ENCODE measurements around the gene CD86. TPM values are rescaled to one million over a fixed set of nuclear protein-coding genes. Genes with fewer than 3 reads are reported as not detected.
A peak's percentile ranks its signal among the peaks of the same experiment; 100 is the strongest.

Gene CD86
- total RNA-seq, 4 donors from 2014 or later, result 1.4 to 4.6 (median 2.2) TPM; not detected in 1

DNA sequence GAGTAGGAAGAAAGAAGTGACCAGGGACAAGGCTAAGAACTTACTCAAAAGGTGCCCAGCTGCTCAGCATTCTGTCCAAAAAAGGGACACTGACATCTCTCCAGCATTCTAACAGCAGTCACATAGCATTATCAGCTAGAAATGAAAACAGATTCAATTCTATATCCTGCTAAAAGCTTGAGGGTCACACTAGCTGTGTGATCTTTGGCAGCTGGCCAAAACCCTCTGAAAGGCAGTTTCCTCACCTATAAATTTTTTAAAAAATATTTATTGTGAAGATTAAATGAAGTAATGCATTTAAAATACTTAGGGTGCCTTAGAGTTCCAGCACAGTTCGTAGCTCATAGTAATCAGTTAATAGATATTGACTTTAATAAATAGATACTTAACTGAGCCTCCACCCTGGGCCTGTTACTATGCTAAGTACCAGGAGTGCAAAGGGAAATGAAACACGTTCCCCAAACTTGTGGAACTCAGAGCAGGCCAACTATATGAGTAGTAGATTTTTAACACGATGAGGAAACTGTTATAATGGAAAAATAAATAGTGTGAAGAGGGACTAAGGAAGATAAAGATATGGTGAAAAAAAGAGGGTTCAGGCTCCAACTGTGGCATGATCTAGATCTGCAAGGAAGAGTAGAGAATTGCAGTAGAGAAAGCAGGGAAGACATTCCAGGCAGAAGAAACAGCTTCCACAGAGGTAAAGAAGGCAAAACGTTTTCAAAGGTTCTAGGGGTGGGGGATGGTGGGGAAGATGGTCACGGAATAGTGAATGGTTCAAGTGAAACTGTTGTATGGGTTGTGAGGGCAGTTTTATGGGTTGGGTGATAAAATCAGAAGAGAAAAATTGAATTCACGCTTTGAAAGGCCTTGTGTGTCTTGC is 11.4 kb downstream of the CD86 start:
- TF ChIP-seq, protein P1, sequence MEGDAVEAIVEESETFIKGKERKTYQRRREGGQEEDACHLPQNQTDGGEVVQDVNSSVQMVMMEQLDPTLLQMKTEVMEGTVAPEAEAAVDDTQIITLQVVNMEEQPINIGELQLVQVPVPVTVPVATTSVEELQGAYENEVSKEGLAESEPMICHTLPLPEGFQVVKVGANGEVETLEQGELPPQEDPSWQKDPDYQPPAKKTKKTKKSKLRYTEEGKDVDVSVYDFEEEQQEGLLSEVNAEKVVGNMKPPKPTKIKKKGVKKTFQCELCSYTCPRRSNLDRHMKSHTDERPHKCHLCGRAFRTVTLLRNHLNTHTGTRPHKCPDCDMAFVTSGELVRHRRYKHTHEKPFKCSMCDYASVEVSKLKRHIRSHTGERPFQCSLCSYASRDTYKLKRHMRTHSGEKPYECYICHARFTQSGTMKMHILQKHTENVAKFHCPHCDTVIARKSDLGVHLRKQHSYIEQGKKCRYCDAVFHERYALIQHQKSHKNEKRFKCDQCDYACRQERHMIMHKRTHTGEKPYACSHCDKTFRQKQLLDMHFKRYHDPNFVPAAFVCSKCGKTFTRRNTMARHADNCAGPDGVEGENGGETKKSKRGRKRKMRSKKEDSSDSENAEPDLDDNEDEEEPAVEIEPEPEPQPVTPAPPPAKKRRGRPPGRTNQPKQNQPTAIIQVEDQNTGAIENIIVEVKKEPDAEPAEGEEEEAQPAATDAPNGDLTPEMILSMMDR (IDR thresholded peaks at IDR 0.05), result no peak
- TF ChIP-seq POLR2AphosphoS5 (IDR thresholded peaks at IDR 0.05) (no peak), POLR2A (IDR thresholded peaks at IDR 0.05) (no peak), EP300 (IDR thresholded peaks at IDR 0.05; ENCODE audit: low read depth) (no peak)
- intact Hi-C loops (cut with DNase I; ENCODE audit: low total_unique reads) (no loop called here), in situ Hi-C loops (cut with MboI; ENCODE audit: low pct_ligation_motif_present in 1 of 4, low pct_unique_long_range_greater_than_20kb in 1 of 4, low sequenced_read_pairs in 3 of 4) (no loop called here)
- H3K4me1 ChIP-seq, result no peaks in the 10 kb centered on the region
- no peak overlapping the region for H3K4me3 ChIP-seq
- no peak overlapping the region for H3K27ac ChIP-seq
- H3K36me3 ChIP-seq, result no peaks in the 10 kb centered on the region
- no peak for DNase-seq
- no peaks in the 10 kb centered on the region for H3K9me3 ChIP-seq
- H3K27me3 ChIP-seq, result no peaks in the 10 kb centered on the region
- 53 to 65% methylated on average over 6 of the region's 6 CpGs for WGBS, 2 donors (ENCODE audit: low coverage in 1 of 2)

DNA sequence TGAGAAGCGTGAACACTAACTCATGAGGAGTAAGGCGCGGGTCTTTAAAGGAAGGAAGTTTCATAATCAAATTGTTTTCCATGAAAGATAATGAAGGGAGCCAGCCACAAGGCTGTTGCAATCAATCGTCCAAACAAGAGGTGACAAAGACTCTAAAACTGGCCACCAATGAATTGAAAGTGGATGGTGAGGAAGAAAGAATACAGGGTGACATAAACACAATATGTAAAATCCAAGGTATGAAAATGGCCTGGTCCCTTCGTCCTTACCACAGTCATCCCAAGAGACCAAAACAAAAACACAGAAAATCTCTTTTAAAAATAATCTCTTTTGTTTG is 12.0 kb downstream of the CD86 start:
- intact Hi-C loops (cut with DNase I; ENCODE audit: low total_unique reads) (no loop called here), in situ Hi-C loops (cut with MboI; ENCODE audit: low pct_ligation_motif_present in 1 of 4, low pct_unique_long_range_greater_than_20kb in 1 of 4, low sequenced_read_pairs in 3 of 4) (no loop called here)
- no peaks in the 10 kb centered on the region for H3K9me3 ChIP-seq
- H3K4me1 ChIP-seq, result no peaks in the 10 kb centered on the region
- no peak for TF ChIP-seq POLR2A (IDR thresholded peaks at IDR 0.05)
- TF ChIP-seq POLR2AphosphoS5 (IDR thresholded peaks at IDR 0.05), result no peak
- TF ChIP-seq, protein P1 (IDR thresholded peaks at IDR 0.05), result no peak
- no peak for TF ChIP-seq EP300 (IDR thresholded peaks at IDR 0.05; ENCODE audit: low read depth)
- no peaks in the 10 kb centered on the region for H3K36me3 ChIP-seq
- DNase-seq, result no peak
- H3K4me3 ChIP-seq, result no peak overlapping the region
- 71 to 80% methylated on average over 5 of the region's 5 CpGs for WGBS, 2 donors (ENCODE audit: low coverage in 1 of 2)
- peak overlapping the region in 1 of 4 donors; percentile 5 for H3K27ac ChIP-seq
- no peaks in the 10 kb centered on the region for H3K27me3 ChIP-seq

DNA sequence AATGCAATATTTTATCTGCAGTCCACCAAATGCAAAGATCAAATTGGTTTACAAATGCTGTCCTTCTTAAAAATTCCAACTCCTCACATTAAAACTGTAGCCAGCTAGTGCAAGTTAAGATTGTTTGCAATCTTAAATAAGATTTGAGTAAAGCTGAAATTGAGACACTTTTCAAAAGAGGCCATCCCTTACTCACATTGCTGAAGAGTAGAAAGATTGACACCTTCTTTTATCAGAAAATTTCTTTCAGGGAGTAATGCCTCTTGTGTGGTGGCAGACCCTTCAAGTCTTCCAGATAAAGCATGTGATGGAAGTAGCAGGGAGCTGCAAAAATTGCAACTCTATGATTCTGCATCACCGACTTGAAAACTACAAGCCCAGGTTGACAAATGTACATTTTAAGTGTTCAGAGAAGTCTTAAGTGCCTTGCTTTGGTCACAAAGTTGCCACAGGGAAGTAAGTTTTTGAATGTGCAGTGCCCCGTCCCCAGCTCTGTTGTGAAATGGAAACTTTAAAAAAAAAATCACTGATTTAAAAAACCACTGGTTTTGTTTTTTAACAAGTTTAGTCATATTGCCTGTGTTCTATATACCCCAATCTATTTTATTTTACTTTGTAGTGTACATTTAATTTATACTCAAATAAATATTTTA is 12.6 kb downstream of the CD86 start:
- peak overlapping the region in 1 of 4 donors; percentile 5 for H3K27ac ChIP-seq
- 73 to 80% methylated on average over 1 to 2 of the region's 2 CpGs for WGBS, 2 donors (ENCODE audit: low coverage in 1 of 2)
- H3K36me3 ChIP-seq, result no peaks in the 10 kb centered on the region
- H3K9me3 ChIP-seq, result no peaks in the 10 kb centered on the region
- H3K4me3 ChIP-seq, result no peak overlapping the region
- in situ Hi-C loops (cut with MboI; ENCODE audit: low pct_ligation_motif_present in 1 of 4, low pct_unique_long_range_greater_than_20kb in 1 of 4, low sequenced_read_pairs in 3 of 4) (no loop called here), intact Hi-C loops (cut with DNase I; ENCODE audit: low total_unique reads) (no loop called here)
- no peaks in the 10 kb centered on the region for H3K4me1 ChIP-seq
- DNase-seq, result no peak
- TF ChIP-seq EP300 (IDR thresholded peaks at IDR 0.05; ENCODE audit: low read depth), result no peak
- TF ChIP-seq POLR2AphosphoS5 (IDR thresholded peaks at IDR 0.05), result no peak
- TF ChIP-seq, protein P1 (IDR thresholded peaks at IDR 0.05), result no peak
- no peak for TF ChIP-seq POLR2A (IDR thresholded peaks at IDR 0.05)
- no peaks in the 10 kb centered on the region for H3K27me3 ChIP-seq

DNA sequence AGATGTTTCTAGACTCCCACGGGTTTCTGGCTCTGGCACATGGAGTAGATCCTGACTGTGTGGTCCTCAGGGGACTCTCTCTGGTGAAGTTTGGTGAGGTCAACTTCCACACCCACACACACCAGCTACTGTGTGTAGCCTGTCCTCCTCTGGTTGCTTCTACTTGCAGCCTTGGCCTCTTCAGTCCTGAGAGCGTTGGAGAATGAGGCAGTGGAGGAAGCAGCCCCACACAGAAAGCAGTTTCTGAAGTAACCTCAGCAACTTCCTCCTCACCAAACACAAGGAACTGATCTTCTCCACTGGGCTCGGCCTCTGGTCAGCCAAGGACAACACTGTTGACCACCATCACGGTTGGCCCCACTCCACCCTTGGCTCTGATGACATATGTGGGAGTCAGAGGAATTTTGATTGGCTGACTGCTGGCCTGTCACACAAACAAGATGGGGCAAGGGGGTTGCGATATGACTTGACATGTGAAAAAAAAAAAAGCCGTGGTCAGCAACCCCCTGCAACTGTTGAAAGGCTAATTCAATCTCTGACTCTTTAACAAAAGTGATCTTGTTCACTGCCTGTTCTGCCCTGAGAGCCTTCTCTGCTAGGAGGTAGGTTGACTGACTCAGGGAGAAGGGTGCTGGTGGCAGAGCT is 19.6 kb downstream of the CD86 start:
- WGBS, 2 donors (ENCODE audit: low coverage in 1 of 2), result 60 to 79% methylated on average over 3 to 6 of the region's 6 CpGs
- H3K27ac ChIP-seq, result peak overlapping the region in 2 of 4 donors; percentile 19 to 34
- DNase-seq, result peak; percentile 34
- in situ Hi-C loops (cut with MboI; ENCODE audit: low pct_ligation_motif_present in 1 of 4, low pct_unique_long_range_greater_than_20kb in 1 of 4, low sequenced_read_pairs in 3 of 4) (no loop called here), intact Hi-C loops (cut with DNase I; ENCODE audit: low total_unique reads) (no loop called here)
- no peaks in the 10 kb centered on the region for H3K36me3 ChIP-seq
- TF ChIP-seq, protein P1 (IDR thresholded peaks at IDR 0.05), result no peak
- TF ChIP-seq POLR2A (IDR thresholded peaks at IDR 0.05), result no peak
- TF ChIP-seq EP300 (IDR thresholded peaks at IDR 0.05; ENCODE audit: low read depth), result no peak
- TF ChIP-seq POLR2AphosphoS5 (IDR thresholded peaks at IDR 0.05), result no peak
- no peaks in the 10 kb centered on the region for H3K27me3 ChIP-seq
- no peaks in the 10 kb centered on the region for H3K9me3 ChIP-seq
- no peak overlapping the region for H3K4me3 ChIP-seq
- H3K4me1 ChIP-seq, result peaks cover 0 to 7% (median 2%) of the 10 kb centered on the region in 4 donors
